LNCAP (cell line): ENCODE data around the gene MLF2.

Experiments
- TF ChIP-seq, protein P1 (sequence below): fragments of 450-650 bp; IDR thresholded peaks from 2 replicates; pipeline ENCODE4 v1.5.1; 2017; ENCODE audit warnings: mild to moderate bottlenecking

Gene MLF2

DNA sequence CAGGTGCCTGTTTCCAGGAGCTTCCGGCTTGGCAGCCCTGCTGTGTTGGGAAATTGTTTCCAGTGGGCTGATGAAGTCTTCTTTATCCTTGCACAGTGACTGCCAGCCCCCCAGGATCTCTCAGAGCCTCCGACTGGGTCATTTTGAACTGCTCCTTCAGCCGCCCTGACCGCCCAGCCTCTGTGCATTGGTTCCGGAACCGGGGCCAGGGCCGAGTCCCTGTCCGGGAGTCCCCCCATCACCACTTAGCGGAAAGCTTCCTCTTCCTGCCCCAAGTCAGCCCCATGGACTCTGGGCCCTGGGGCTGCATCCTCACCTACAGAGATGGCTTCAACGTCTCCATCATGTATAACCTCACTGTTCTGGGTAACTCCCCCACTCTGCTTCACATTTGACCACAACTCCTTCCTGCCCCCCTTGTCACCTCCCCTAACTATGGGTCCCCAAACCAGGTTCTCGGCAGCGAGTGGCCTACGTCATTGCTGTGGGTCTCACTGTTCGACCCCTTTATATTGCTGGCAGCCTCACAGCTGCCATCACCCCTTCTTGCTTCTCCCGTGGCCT, 21.6 kb upstream of the MLF2 start:
- TF ChIP-seq, protein P1, sequence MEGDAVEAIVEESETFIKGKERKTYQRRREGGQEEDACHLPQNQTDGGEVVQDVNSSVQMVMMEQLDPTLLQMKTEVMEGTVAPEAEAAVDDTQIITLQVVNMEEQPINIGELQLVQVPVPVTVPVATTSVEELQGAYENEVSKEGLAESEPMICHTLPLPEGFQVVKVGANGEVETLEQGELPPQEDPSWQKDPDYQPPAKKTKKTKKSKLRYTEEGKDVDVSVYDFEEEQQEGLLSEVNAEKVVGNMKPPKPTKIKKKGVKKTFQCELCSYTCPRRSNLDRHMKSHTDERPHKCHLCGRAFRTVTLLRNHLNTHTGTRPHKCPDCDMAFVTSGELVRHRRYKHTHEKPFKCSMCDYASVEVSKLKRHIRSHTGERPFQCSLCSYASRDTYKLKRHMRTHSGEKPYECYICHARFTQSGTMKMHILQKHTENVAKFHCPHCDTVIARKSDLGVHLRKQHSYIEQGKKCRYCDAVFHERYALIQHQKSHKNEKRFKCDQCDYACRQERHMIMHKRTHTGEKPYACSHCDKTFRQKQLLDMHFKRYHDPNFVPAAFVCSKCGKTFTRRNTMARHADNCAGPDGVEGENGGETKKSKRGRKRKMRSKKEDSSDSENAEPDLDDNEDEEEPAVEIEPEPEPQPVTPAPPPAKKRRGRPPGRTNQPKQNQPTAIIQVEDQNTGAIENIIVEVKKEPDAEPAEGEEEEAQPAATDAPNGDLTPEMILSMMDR, result no peak

DNA sequence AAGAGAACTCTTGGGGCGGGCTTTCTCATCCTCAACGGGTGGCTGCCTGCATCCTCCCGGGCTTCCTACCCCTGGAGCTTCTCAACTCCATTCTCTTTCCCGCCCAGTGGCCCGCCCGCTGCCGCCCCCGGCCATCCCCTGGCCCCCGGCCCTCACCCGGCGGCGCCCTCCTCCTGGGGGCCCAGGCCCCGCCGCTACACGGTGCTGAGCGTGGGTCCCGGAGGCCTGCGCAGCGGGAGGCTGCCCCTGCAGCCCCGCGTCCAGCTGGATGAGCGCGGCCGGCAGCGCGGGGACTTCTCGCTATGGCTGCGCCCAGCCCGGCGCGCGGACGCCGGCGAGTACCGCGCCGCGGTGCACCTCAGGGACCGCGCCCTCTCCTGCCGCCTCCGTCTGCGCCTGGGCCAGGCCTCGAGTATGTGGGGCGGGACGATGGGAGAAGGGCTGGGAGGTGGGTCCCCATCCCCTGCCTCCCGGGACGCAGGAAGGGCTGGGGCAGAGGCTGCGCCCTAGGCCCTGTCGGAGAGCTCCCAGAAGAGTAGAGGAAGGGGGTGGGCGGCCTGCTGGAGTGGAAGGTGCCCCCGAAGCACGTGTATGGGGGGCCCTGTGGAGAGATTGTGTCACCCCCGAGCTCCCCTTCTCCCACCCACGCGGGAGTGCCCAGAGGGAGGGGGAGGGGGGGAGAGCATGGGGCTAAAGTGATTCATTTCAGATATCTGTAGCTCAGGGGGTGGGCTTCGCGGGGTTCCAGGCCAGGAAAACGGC, 20.8 kb upstream of the MLF2 start:
- TF ChIP-seq, protein P1, result no peak

DNA sequence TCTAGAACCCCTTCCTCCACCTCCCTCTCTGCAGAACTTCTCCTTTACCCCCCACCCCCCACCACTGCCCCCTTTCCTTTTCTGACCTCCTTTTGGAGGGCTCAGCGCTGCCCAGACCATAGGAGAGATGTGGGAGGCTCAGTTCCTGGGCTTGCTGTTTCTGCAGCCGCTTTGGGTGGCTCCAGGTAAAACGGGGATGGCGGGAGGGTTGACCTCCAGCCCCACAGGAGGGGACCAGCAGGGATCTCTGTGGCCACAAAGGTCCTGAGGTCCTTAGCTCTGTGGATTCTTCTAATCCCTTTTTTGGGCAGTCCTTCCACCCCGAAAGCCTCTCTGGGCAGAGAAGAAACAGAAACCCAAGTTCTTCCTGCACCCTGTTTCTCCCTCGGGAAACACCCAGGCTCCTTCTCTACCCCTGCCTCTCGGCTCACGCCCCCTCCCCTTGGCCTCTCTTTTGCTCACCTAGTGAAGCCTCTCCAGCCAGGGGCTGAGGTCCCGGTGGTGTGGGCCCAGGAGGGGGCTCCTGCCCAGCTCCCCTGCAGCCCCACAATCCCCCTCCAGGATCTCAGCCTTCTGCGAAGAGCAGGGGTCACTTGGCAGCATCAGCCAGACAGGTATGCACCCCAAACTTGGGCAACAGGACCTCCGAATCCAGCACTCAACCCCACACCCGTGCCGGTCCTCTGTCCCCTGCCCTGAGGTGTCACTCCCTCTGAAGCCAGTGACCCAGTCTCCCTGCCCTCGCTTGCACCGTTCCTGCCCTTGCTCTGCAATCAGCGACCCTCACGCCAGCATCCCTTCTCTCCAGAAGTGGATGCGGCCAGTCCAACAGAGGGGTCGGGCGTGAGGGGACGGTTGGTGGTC, 20.0 kb upstream of the MLF2 start:
- TF ChIP-seq, protein P1, result no peak

DNA sequence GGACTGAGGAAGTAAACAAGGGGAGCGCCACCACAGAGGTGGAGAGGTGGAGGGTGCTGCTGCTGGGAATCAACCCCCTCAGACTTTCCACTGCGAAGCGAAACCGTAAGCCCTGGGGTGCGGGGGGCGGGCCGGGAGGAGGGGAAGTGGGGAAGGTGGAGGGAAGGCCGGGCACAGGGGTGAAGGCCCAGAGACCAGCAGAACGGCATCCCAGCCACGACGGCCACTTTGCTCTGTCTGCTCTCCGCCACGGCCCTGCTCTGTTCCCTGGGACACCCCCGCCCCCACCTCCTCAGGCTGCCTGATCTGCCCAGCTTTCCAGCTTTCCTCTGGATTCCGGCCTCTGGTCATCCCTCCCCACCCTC, 19.4 kb upstream of the MLF2 start, which contains the start of gene LAG3:
Gene LAG3, plus strand, starts transcription at position 190 of the 365 bp plus-strand sequence. CDS start 333 bp downstream, outside the sequence.
- TF ChIP-seq, protein P1, result no peak

DNA sequence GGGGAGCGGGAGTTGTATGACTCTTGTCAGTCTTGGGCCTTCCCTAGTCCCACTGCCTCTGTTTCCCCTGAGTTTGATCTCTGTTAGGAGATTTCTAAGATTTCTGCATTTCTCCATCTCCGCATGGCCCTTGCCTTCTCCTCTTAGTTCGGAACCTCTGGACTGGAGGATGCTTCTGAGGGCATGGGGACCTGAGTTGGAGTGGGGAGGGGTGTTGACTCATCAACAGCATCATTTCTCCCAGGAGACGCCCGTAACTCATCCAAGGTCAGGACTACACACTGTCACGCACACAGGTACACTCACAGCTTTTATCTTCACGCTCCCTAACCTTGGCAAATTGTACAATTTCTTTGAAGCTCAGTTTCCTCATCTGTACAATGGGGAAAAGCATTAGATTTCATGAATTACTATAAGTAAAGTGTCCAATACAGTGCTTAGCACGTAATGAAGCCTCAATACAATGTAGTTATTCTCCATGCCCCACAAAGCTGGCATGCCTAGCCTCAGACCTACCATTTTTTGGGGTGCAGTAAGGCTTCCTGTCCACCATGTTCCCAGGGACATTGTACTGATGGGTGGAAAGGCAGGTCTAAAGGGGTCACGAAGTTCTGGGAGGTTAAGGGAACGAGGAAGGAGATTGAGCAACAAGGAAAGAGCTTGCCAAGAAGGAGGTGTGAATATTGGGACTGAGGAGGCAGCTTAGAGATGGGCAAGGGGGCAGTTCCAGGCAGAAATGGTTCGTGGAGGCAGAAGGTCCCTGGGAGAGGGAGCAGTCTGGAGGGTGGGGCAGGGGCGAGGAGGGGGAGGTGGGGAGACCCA, 18.8 kb upstream of the MLF2 start:
- TF ChIP-seq, protein P1, result no peak

DNA sequence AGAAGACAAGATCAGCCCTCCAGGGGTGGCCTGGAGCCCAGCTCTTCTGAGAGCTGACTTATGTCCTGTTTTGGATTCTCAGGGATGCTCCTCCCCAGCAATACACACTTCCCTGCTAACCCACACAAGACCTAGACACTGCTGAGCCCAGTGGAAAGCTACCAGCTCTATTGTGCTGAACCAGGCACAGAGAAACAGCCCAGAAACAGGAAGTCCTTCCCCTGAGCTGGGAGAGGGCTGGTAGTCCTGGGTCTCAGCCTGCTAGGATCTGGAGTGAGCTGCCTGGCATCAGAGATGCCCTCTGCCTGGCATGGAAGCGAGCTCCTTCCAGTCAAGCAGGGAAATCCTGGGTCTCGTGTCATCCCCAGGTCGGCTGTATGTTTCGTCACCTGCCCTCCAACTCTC, 18.2 kb upstream of the MLF2 start:
- TF ChIP-seq, protein P1, result no peak

DNA sequence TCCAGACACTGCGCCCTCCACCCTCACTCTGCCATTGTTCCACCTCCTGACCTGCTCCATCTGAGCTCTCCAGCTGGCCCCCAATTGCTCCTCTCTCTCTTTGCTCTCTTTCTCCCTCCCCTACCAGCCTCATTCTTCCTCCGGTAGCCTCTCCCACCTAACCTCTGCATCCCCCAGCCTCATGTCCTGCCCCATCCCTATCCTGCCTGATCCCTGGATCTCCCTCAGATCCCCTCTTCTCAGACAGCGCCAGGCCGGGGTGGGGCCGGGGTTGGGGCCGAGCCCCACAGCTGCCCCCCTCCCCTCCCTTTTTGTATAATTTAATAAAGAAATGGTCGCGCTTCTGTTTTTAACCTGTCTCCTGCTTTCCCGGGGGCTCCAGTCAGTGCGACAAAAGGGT, 17.7 kb upstream of the MLF2 start:
- TF ChIP-seq, protein P1, result no peak
